ENCODE measurements around the gene ARHGAP19.

Gene ARHGAP19

DNA sequence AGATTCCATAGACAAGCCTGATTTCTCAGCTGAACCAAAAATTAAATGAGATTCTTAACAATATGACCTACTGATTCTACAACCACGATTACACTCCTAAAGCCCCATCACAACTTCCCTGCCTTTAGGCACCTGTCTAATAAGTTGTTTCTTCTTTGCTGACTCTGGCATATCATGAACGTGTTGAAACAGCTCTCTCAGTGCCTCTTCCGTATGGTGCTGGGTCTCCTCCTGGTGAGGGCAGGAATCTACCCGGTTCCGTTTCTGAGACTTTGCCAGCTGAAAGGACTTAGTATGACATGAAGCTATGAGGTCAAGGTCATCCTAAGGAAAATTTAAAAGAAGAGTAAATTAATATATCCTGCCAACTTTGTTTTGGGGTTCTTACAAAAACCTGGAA is 48.6 kb downstream of the ARHGAP19 start:
- no peak overlapping the region for H3K4me3 ChIP-seq (ENCODE audit: low read depth, low read length)
- TF ChIP-seq, protein P1, sequence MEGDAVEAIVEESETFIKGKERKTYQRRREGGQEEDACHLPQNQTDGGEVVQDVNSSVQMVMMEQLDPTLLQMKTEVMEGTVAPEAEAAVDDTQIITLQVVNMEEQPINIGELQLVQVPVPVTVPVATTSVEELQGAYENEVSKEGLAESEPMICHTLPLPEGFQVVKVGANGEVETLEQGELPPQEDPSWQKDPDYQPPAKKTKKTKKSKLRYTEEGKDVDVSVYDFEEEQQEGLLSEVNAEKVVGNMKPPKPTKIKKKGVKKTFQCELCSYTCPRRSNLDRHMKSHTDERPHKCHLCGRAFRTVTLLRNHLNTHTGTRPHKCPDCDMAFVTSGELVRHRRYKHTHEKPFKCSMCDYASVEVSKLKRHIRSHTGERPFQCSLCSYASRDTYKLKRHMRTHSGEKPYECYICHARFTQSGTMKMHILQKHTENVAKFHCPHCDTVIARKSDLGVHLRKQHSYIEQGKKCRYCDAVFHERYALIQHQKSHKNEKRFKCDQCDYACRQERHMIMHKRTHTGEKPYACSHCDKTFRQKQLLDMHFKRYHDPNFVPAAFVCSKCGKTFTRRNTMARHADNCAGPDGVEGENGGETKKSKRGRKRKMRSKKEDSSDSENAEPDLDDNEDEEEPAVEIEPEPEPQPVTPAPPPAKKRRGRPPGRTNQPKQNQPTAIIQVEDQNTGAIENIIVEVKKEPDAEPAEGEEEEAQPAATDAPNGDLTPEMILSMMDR (IDR thresholded peaks at IDR 0.05; ENCODE audit: low read depth, low read length), result no peak

DNA sequence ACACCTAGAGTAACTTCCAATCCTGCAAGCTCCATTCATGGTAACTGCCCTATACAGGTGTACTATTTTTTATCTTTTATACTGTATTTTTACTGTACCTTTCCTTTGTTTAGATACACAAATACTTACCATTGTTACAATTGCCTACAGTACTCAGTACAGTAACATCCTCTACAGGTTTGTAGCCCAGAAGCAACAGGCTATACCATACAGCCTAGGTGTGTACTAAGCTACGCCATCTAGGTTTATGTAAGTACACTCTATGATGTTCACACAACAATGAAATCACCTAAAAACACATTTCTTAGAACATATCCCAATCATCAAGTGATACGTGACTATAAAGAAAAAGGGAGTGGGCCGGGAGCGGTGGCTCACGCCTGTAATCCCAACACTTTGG is 53.6 kb downstream of the ARHGAP19 start:
- H3K4me3 ChIP-seq (ENCODE audit: low read depth, low read length), result no peak overlapping the region
- TF ChIP-seq, protein P1 (IDR thresholded peaks at IDR 0.05; ENCODE audit: low read depth, low read length), result no peak

DNA sequence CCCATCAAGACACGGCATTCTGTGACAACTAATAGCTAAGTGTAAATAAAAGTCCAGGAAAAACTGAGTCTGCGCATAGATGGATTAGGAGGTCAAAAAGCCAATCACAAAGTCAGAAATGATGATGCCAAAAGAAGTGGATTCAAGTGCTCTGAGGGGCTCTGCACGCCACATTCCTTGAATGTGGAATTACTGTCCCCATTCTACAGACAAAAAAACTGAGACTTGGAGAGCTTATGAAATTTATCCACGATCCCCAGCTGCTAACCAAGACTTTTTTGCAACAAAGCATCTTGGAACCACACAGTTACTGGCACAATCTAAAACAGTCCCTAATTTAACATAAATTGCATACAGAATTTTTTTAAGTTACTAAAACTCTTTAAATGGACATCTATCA is 57.1 kb downstream of the ARHGAP19 start:
- TF ChIP-seq, protein P1 (IDR thresholded peaks at IDR 0.05; ENCODE audit: low read depth, low read length), result no peak
- H3K4me3 ChIP-seq (ENCODE audit: low read depth, low read length), result no peak overlapping the region

DNA sequence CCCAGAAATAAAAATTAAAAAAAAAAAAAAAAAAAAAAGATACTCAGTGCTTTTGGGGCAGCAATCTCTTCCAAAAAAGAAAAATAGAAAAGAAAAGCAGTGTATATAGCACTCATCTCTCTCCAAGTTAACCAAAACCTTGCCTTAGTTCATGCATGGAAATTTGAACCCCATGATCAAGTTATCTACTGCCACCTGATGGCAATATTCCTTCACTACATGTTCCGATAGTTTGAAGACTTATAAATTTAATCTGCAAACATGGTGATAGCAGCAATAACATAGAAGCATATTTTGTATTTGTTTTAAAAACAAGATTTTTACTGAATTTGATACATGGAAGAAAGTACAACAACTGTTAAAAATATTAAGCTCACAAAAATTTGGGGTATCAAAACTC is 58.0 kb downstream of the ARHGAP19 start:
- TF ChIP-seq, protein P1 (IDR thresholded peaks at IDR 0.05; ENCODE audit: low read depth, low read length), result no peak; the same call in 1 of the 2 replicates
- no peak overlapping the region for H3K4me3 ChIP-seq (ENCODE audit: low read depth, low read length)

DNA sequence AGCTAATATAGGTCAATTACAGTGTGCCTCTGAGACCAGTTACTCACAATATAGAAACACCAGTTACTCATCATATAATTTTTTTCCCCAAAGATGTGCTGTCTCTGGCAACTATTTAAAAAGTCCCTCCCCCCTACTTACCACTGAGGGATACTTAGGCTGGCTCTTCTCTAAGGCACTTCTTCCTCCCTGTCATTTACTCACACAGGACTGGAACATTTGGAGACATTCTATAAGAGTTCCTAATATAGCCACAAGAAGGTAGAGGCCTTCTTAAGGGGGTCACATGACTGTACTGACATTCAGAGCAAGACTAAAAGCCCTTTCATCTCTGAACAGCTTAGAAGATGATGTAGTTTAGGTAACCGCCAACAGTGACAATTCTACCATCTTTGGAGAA is 62.3 kb downstream of the ARHGAP19 start:
- no peak overlapping the region for H3K4me3 ChIP-seq (ENCODE audit: low read depth, low read length)
- TF ChIP-seq, protein P1 (IDR thresholded peaks at IDR 0.05; ENCODE audit: low read depth, low read length), result no peak

DNA sequence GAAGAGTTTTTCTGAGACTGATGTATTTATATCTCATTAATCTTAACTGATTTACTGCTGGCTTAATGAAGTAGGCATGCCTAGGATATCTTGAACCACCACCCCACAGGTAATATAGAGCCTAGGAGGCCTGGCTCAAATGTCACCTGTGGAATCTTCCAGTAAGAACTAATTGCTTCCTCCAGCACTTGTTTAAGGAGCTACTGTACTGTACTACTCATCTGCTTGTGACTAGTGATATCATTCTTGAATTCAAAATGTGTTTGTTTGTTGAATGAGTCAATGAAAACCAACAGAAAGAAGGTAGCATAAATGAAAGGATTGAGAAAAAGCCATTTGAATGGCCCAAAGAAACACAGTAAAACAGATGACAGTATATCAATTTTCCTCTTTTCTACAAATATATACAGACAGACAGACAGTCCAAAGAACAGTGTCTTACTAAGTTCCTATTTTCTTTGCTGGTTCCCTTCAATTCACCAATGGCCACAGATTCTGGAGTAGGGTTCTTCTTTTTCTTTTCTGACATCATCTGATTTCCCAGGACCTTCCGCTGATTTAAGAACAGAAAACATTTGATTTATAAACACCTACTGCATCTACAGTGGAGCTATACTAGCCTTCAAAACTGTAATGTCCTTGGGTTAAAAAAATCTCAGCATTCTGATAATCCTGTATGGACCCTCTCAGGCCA is 63.0 kb downstream of the ARHGAP19 start:
- TF ChIP-seq, protein P1 (IDR thresholded peaks at IDR 0.05; ENCODE audit: low read depth, low read length), result no peak
- H3K4me3 ChIP-seq (ENCODE audit: low read depth, low read length), result no peak overlapping the region

DNA sequence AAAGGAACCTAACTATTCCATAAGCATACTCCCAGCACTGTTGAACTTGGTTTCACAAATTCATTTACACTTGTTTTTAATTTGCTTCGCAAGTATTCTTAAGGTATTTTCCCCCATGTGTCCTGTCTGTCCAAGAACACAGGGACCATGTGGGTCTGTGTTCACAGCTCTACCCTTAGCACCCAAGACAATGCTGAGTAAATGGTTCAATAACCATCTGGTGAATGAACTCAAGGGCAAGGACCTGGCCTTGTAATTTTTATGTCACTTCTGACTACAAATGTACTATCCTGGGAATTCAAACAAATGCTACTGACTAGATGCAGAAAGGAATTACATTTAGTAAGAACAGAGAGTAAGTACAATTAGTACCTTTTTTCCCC is 63.7 kb downstream of the ARHGAP19 start:
- TF ChIP-seq, protein P1 (IDR thresholded peaks at IDR 0.05; ENCODE audit: low read depth, low read length), result no peak
- H3K4me3 ChIP-seq (ENCODE audit: low read depth, low read length), result no peak overlapping the region

Measured in WI38 (cell line).